ENCODE results near the gene PGC.

PGC gene

DNA sequence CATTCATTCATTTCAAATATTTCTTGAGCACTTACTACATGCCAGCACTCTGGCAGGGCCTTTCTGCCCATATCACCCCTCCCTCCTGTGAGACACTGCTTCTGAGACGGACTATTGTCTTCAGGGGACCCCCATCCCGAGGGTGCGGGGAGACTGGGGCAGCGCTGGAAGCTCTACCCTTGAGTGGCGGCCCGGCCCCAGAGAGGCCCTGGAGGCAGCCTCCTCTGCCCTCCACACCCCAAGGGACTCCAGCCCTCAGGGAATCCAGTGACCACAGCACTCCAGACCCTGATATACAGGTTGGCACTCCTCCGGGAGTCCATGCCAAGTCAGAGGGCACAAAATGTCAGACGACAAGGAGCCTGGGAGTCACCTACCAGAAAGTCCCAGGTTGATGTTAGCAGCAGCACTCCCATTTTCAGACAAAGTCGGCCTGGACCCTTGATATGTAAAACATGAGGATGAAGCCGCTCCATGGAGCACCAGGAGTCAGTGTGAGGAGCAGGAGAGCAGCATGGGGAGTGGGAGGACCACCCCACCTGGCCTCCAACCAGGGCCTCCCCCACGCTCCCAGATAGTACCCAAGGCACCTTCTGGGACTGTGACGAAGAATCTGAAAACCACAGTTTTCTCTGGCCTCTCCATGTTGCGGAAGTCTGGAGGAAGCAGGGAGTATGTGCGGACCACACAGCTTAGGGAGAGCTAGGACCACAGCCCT, 32.5 kb downstream of the PGC start:
- DNase-seq (ENCODE audit: low spot score) = no peak

DNA sequence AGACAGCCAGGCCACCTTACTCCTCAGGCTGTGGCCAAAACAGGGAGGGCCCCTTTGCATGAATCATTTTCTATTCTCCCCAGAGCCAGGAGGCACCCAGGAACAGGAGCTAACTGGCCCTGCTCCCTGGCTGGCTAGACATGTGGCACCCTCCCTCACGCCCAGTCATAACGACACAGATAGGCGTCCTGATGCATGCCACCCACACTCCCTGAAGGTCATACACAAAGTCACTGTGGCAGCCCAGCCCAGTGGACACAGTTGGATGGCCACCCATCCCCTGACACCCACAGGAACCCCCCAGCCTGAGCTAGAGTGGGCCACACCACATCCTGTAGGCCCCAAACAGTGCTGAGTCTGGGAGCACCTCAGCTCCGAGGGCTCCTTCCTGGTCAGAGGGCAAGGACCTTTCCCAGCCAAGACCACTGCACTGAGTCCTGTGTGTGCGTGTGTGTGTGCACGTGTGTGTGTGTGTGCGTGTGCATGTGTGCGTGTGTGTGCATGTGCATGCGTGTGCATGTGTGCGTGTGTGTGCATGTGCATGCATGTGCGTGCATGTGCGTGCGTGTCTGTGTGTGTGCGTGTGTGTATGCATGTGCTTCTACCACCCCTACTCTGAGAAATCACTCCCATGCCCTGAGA, 33.4 kb downstream of the PGC start:
- peak; percentile 69 for DNase-seq (ENCODE audit: low spot score)

GRCh38 chr6:41713159-41713649, 34.0 kb downstream of the PGC start:
- no peak for DNase-seq (ENCODE audit: low spot score)

DNA sequence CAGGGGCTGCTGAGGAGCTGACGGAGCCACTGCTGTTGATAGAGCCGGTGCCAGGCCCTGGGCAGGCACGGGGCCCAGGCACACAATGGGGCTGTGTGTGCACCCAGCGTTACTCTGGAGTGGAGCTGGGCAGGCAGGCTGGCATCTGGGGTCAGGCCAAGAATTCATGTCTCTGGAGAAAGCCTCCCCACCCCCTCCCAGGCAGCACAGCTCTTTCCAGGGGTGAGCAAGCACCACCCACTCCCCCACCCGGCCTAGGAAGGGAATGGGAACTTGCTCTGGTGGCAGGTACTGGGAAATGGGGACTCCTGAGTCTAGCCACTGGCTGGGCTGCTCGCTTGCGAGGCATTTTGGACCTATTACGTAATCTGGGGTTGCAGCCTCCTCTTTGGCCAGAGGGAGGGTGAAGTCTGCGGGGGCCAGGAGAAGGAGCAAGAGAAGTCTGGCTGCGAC, 34.5 kb downstream of the PGC start:
- DNase-seq (ENCODE audit: low spot score) = no peak

DNA sequence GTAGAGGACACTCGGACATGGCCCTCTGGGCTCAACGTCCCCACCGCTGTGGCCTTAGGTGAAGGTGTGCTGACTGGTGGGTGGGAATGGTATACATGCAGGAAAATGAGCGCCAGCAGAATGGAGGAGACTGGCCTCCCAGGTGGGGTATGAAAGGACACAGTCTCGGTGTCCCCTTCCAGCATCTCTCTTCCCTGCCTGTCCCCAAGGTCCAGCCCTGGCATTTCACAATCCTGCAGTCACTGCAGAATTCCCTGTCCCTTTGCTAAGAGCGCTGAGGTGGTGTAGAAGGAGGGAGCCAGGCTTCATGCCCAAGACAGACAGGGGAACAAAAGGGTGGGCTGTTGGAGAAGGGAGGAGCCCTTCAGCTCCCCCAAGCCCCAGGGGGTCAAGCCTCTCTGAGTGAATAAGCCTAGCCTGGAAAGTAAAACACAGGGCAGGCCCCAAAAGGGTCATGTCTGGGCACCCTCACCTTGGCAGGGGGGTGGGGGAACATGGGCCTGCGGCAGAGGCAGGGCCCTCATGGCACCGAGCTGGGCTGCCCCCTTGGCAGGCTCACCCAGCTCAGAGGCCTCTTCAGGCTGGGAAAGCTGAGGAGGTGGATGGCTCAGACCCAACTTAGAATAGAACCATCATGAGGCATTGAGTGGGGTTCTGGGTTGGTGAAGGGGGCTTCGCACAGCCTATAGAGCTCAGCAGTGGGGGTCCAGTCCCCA, 35.7 kb downstream of the PGC start:
- no peak for DNase-seq (ENCODE audit: low spot score)

- DNase-seq (ENCODE audit: low spot score) = no peak
Measured at GRCh38 chr6:41709375-41709774, 37.8 kb downstream of the PGC start.

DNA sequence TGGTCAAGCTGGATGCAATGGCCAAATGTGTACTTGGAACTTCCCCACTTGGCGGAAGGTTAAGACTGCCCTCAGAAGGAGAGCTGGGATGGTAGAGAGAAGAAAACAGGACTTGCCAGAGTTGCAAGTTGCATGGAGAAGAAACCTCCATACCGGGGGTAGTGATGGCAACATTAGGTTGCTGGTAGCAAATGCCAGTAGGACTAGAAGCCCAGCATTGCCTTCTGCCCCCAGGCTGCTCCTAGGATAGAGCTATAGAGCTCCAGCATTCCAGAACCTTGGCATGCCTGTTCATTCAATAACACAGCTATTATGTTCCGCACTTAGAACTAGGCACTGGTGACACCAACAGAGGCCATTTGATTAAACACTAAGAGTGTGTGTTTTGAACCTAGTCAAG, 38.3 kb downstream of the PGC start:
- no peak for DNase-seq (ENCODE audit: low spot score)

DNA sequence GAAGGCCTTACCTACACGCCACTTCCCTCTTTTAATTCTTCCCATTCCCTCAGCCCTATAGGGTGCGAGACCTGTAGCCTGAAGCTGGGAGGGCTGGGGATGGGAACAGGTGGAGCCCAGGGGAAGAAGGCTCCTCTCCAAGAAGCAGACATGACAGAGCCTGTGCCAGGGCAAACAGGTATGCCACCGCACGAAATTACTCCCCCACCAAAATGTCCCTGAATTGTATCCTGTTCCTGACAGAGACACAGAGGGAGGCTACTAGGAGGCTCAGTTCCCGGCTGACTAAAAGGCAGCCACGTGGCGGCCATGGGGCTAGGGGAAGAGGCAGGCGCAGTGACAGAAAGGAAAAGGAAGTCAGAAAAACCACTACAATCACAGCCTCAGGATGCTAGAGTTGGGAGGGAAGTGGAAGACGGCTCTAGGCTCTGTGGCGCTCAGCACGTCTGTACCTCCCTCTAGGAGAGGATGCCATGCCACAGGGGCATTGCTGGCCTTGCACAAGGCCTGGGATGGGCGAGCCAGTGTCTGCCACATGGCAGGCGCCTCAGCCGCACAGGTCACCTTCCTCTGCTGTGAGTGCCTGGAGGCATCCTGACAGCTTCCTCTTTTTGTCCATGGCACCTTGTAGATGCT, 39.5 kb downstream of the PGC start:
- DNase-seq (ENCODE audit: low spot score) = peak; percentile 56

DNA sequence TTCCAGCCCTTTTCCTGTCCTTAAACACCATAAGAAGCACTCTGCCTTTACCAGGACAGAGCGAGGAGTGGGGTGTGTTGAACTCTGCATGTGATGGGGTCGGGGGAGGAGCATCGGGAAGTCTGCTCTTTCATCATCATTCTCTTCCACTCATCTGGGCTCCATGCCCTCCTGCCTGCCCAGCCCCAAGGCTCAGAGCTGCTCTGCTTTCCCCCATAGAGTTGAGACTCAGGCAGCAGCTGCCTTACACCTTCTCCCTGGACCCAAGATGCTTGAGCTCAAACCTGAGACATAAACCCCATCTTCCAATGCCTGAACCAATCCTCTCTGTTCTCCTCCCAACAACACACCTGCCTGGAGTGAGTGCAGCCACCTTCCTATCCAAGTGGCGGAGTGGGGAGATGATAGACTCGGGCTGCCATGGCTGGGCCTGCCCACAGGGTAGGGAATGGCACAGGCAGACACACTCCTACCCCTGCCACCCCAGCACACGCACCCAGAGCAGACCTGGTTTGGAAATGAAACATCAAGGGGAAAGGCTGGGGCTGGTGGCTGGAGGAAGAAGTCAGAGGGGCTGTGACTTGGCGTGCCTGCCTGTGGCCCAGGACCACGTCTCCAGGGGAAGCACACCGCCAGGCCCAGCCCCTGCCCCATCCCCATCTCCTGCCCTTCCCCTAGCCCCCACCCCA, 40.2 kb downstream of the PGC start:
- DNase-seq (ENCODE audit: low spot score) = peak; percentile 19

GRCh38 chr6:41705996-41706835, 41.0 kb downstream of the PGC start:
- peak; percentile 91 for DNase-seq (ENCODE audit: low spot score)

DNA sequence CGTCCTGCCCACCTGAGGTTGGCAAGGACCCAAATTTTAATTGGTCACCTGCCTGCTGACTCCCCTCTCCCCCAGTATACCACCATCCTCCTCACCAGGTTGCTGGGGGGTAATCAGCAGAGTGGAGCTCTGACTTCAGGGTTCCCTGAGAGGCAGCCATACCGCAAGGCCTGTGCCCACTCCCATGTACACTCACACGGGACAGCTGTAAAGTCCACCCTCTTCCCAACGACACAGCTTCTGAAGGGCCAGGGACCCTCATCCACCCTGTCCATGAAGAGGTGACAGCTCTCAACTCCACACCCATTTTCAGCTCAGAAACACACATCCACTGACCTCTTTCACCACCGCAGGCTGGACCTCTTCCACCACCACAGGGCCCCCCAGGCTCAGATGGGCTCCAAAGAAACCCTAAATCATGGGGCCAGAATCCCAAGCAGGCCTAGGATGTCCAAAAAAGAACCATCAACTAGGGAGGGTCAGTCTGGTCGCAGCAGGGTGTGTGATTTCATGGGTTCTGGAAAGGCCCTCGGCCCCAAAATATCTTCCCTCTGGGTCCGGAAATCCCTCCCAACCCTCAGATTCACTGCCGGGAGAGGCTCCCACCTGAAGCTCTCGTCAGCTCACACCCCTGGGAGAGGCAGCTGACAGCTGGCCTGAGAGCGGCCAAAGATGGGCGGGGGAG, 41.7 kb downstream of the PGC start:
- DNase-seq (ENCODE audit: low spot score) = no peak

DNA sequence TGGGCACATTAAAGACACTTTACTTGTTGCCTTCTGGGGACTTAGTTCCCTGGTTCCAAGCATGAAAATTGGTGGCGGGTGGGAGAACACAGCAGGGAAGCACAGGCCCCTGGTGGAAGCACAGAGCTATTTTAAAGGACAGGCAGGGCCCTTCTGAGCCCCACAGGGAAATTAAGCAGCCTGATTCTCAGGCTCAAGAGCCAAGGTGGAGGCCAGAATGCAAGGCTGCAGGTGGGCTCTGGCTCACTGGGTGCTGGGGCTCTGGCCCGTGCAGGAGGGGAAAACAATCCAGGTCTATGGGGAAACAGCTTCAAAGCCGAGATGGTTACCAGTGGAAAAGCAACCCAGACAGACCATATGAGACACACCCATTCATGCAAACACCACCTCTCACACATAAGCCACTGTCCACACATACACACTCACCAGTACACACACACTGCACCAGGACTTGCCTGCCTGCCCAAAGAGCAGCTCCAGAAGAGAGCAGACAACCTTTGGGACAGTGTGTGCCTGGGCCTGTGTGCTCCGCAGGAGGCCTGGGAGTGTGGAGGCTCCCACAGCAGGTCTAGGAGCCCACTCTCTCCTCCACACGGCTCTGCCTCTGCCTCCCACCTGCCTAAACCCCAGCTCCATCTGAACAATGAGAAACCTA, 42.4 kb downstream of the PGC start:
- no peak for DNase-seq (ENCODE audit: low spot score)

- DNase-seq (ENCODE audit: low spot score) = no peak
Measured at GRCh38 chr6:41704028-41704427, 43.2 kb downstream of the PGC start.

- no peak for DNase-seq (ENCODE audit: low spot score)
Measured at GRCh38 chr6:41702771-41703494, 44.3 kb downstream of the PGC start.

- no peak for DNase-seq (ENCODE audit: low spot score)
Measured at GRCh38 chr6:41702089-41702745, 45.0 kb downstream of the PGC start.

- DNase-seq (ENCODE audit: low spot score) = no peak
Measured at GRCh38 chr6:41700463-41701347, 46.5 kb downstream of the PGC start.

- DNase-seq (ENCODE audit: low spot score) = no peak
Measured at GRCh38 chr6:41699063-41699462, 48.1 kb downstream of the PGC start.

Measured in activated CD4-positive, alpha-beta T cell treated with anti-CD3 and anti-CD28 coated beads, Interleukin-2, Interleukin-4, amounts not matched to agents 100 ng/mL and 50 ng/mL, durations not matched to agents 16 hours and 8 hours (primary cell).